HEK293T (cell line): ENCODE measurements around the gene KCNA1.

Experiments used
- FOXM1 ChIP-seq: fragments of 450-650 bp; IDR thresholded peaks from 2 replicates; pipeline ENCODE4 v1.6.1; 2017; ENCODE audit warnings: mild to moderate bottlenecking, borderline replicate concordance
- SP1 ChIP-seq: fragments of 450-650 bp; IDR thresholded peaks from 2 replicates; pipeline ENCODE4 v1.6.1; 2017

DNA sequence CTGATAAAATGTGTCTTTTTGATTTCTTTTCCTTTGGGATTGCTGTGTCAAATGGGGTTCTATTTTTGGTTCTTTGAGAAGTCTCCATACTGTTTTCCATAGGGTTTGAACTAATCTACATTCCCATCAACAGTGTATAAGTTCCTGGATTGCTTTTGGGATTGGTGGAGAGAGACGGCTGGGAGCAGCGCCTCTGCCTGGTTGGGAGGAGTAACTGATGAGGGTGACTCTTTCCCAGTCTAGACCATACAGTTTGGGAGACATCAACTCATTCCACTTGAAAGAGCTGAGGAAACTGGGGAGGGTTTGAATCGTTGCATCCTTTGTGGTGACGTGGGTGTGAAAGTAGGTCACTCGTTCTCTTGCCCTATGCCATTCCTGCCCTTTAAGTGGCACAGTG, 42.3 kb upstream of the KCNA1 start:
- TF ChIP-seq SP1 (no peak), FOXM1 (no peak)
